ENCODE measurements around the gene SLC39A11.

DNA sequence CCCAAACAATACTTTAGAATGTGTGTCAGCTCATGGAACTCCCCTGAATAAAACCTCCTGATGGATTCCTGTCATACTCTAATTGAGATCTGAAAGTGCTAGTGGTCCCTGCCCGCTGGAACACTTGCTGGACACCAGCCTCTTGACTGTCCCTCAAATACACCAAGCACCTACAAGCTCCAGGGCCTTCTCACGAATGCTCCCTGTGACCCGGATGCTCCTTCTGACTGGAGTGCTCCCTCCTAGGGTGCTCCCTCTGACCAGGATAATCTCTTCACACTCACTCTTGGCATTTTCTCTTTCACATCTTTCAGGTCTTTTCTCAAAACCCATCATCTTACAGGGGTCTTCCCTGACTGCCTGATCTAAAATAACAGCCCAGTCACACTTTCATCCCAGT, 205.9 kb downstream of the SLC39A11 start:
- TF ChIP-seq, protein P1, sequence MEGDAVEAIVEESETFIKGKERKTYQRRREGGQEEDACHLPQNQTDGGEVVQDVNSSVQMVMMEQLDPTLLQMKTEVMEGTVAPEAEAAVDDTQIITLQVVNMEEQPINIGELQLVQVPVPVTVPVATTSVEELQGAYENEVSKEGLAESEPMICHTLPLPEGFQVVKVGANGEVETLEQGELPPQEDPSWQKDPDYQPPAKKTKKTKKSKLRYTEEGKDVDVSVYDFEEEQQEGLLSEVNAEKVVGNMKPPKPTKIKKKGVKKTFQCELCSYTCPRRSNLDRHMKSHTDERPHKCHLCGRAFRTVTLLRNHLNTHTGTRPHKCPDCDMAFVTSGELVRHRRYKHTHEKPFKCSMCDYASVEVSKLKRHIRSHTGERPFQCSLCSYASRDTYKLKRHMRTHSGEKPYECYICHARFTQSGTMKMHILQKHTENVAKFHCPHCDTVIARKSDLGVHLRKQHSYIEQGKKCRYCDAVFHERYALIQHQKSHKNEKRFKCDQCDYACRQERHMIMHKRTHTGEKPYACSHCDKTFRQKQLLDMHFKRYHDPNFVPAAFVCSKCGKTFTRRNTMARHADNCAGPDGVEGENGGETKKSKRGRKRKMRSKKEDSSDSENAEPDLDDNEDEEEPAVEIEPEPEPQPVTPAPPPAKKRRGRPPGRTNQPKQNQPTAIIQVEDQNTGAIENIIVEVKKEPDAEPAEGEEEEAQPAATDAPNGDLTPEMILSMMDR (IDR thresholded peaks at IDR 0.05; ENCODE audit: poor library complexity, severe bottlenecking) = no peak
- TF ChIP-seq TAF1 (IDR thresholded peaks at IDR 0.05; ENCODE audit: low read depth) (no peak), POLR2AphosphoS5 (IDR thresholded peaks at IDR 0.05) (no peak), EZH2 (IDR thresholded peaks at IDR 0.05; ENCODE audit: borderline replicate concordance, insufficient read depth, low read length, poor library complexity, severe bottlenecking) (no peak), SMC3 (conservative IDR thresholded peaks at IDR 0.05; ENCODE audit: poor library complexity) (no peak), RAD21 (conservative IDR thresholded peaks at IDR 0.05) (no peak), MXI1 (conservative IDR thresholded peaks at IDR 0.05; ENCODE audit: poor library complexity, severe bottlenecking) (no peak), EP300 (conservative IDR thresholded peaks at IDR 0.05; ENCODE audit: poor library complexity, severe bottlenecking) (no peak)
- TF ChIP-seq, protein P2, sequence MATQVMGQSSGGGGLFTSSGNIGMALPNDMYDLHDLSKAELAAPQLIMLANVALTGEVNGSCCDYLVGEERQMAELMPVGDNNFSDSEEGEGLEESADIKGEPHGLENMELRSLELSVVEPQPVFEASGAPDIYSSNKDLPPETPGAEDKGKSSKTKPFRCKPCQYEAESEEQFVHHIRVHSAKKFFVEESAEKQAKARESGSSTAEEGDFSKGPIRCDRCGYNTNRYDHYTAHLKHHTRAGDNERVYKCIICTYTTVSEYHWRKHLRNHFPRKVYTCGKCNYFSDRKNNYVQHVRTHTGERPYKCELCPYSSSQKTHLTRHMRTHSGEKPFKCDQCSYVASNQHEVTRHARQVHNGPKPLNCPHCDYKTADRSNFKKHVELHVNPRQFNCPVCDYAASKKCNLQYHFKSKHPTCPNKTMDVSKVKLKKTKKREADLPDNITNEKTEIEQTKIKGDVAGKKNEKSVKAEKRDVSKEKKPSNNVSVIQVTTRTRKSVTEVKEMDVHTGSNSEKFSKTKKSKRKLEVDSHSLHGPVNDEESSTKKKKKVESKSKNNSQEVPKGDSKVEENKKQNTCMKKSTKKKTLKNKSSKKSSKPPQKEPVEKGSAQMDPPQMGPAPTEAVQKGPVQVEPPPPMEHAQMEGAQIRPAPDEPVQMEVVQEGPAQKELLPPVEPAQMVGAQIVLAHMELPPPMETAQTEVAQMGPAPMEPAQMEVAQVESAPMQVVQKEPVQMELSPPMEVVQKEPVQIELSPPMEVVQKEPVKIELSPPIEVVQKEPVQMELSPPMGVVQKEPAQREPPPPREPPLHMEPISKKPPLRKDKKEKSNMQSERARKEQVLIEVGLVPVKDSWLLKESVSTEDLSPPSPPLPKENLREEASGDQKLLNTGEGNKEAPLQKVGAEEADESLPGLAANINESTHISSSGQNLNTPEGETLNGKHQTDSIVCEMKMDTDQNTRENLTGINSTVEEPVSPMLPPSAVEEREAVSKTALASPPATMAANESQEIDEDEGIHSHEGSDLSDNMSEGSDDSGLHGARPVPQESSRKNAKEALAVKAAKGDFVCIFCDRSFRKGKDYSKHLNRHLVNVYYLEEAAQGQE (IDR thresholded peaks at IDR 0.05; ENCODE audit: borderline replicate concordance) = no peak
